Keratinocyte (primary cell): Measurements from ENCODE around the gene ARHGAP15. TPM values are rescaled to one million over a fixed set of nuclear protein-coding genes. Genes with fewer than 3 reads are reported as not detected.

Experiments
- DNase-seq: peaks from one replicate; pipeline ENCODE4 v3.0.0-alpha.2; 2011; ENCODE audit warnings: low read depth, missing footprints, low spot score
- FAIRE-seq: peaks from 2 replicates; lab custom pipeline; 2011; peaks lifted over from hg19 to GRCh38; lab: Jason Lieb, UNC
- H2AFZ ChIP-seq: 2 replicates; pipeline ENCODE4 v1.6.0; 2012; ENCODE audit warnings: low read length, control low read depth, inconsistent platforms; ENCODE audit not compliant: control insufficient read depth
- H3K27ac ChIP-seq: 2 replicates; pipeline ENCODE4 v1.5.1; 2011; ENCODE audit warnings: low read length; ENCODE audit not compliant: control insufficient read depth, insufficient read depth
- H3K27me3 ChIP-seq: 3 replicates; pipeline ENCODE4 v1.6.0; 2011; ENCODE audit warnings: low read length; ENCODE audit not compliant: control insufficient read depth, insufficient read depth; ENCODE audit errors: extremely low read depth
- H3K36me3 ChIP-seq, 2 experiments: 2 replicates in 1 of 2; 3 replicates in 1 of 2; pipeline ENCODE4 v1.5.1; 2011; ENCODE audit warnings: low read length in 2 of 2, mild to moderate bottlenecking in 1 of 2; ENCODE audit not compliant: control insufficient read depth in 2 of 2, insufficient read depth in 2 of 2; ENCODE audit errors: extremely low read depth in 1 of 2
- H3K4me1 ChIP-seq: 3 replicates; pipeline ENCODE4 v1.5.1; 2011; ENCODE audit warnings: low read length; ENCODE audit not compliant: control insufficient read depth, insufficient read depth; ENCODE audit errors: extremely low read depth
- H3K4me2 ChIP-seq: 3 replicates; pipeline ENCODE4 v1.6.0; 2011; ENCODE audit warnings: low read depth, low read length; ENCODE audit not compliant: control insufficient read depth, insufficient read depth; ENCODE audit errors: extremely low read depth
- H3K4me3 ChIP-seq, 3 experiments: fragments of 200-600 bp in 1 of 3; sonication (generic) in 1 of 3; 2 replicates in 2 of 3; 3 replicates in 1 of 3; pipeline ENCODE4 v1.5.1; 2011 to 2016; ENCODE audit warnings: low read length in 3 of 3, mild to moderate bottlenecking in 3 of 3, control low read depth in 2 of 3, inconsistent platforms in 1 of 3, low read depth in 1 of 3, mixed read lengths in 1 of 3, mixed run types in 1 of 3, moderate library complexity in 1 of 3; ENCODE audit not compliant: control insufficient read depth in 2 of 3, insufficient read depth in 2 of 3; ENCODE audit errors: extremely low read depth in 1 of 3
- H3K79me2 ChIP-seq: 2 replicates; pipeline ENCODE4 v1.6.0; 2012; ENCODE audit warnings: low read length; ENCODE audit not compliant: control insufficient read depth, insufficient read depth
- H3K9ac ChIP-seq: 3 replicates; pipeline ENCODE4 v1.6.0; 2011; ENCODE audit warnings: low read length; ENCODE audit not compliant: control insufficient read depth, insufficient read depth; ENCODE audit errors: extremely low read depth
- H3K9me1 ChIP-seq: 3 replicates; pipeline ENCODE4 v1.6.0; 2011; ENCODE audit warnings: low read length; ENCODE audit not compliant: control insufficient read depth, insufficient read depth; ENCODE audit errors: extremely low read depth
- H3K9me3 ChIP-seq: 2 replicates; pipeline ENCODE4 v1.5.1; 2012; ENCODE audit warnings: low read depth, low read length; ENCODE audit not compliant: control insufficient read depth
- H4K20me1 ChIP-seq: 3 replicates; pipeline ENCODE4 v1.6.0; 2011; ENCODE audit warnings: low read length; ENCODE audit not compliant: control insufficient read depth, insufficient read depth; ENCODE audit errors: extremely low read depth
- CTCF ChIP-seq, 3 experiments: IDR thresholded peaks in 1 of 3; conservative IDR thresholded peaks in 1 of 3; optimal IDR thresholded peaks in 1 of 3; 2 replicates in 2 of 3; 3 replicates in 1 of 3; pipeline versions ENCODE3 to v1.5.1; 2011; ENCODE audit warnings: low read length in 3 of 3, mild to moderate bottlenecking in 3 of 3, moderate library complexity in 2 of 3, control low read depth in 1 of 3, inconsistent platforms in 1 of 3; ENCODE audit not compliant: insufficient read depth in 2 of 3; ENCODE audit errors: extremely low read depth in 1 of 3
- EZH2 ChIP-seq: IDR thresholded peaks from one replicate; pipeline ENCODE4 v1.6.1; 2012; ENCODE audit warnings: inconsistent platforms, mild to moderate bottlenecking, low read length, moderate library complexity
- dilution Hi-C: fragments of 300-500 bp; cut with MboI; formaldehyde crosslinking; loops from one replicate; pipeline ENCODE4 v1.7.0; 2020; ENCODE audit warnings: low sequenced_read_pairs; ENCODE audit not compliant: extremely low pct_ligation_motif_present
- polyA plus RNA-seq, 5 experiments: library from polyadenylated mRNA; depleted of rRNA in 3 of 5; stranded (reverse) in 3 of 5; stranded (forward) in 1 of 5; unstranded in 1 of 5; fragments of >200 nt; gene quantifications; 1 replicate in 1 of 5; 2 replicates in 3 of 5; 3 replicates in 1 of 5; pipeline versions ENCODE4 v1.2.1 to v1.2.3, GENCODE V29; 2011 to 2012; ENCODE audit warnings: missing spikeins in 2 of 5, low read depth in 1 of 5, low replicate concordance in 1 of 5

Gene ARHGAP15
- polyA plus RNA-seq, 1 donor (not counting 4 experiments of a cell fraction or from before 2014, with no cell fraction given): not detected

- Histone ChIP-seq H3K4me2 (no peak overlapping the region), H3K4me3 (no peak overlapping the region), H3K9me3 (no peaks in the 10 kb centered on the region), H3K36me3 (no peaks in the 10 kb centered on the region), H3K4me1 (no peaks in the 10 kb centered on the region), H2AFZ (no peak overlapping the region), H3K9me1 (no peaks in the 10 kb centered on the region), H3K9ac (no peak overlapping the region), H4K20me1 (no peaks in the 10 kb centered on the region), H3K27ac (no peak overlapping the region), H3K79me2 (no peaks in the 10 kb centered on the region), H3K27me3 (no peaks in the 10 kb centered on the region)
- DNase-seq: no peak
- dilution Hi-C loops: no loop called here
- FAIRE-seq: no peak
- no peak for TF ChIP-seq EZH2
- TF ChIP-seq CTCF (optimal IDR thresholded peaks at IDR 0.05 in 1 of 3, IDR thresholded peaks at IDR 0.05 in 1 of 3, conservative IDR thresholded peaks at IDR 0.05 in 1 of 3; ENCODE audit: extremely low read depth in 1 of 3, insufficient read depth in 2 of 3, low read length in 3 of 3): no peak
These were observed 494.7 kb downstream of the ARHGAP15 start for GRCh38 chr2:143623909-143624260.

GRCh38 chr2:143629340-143629739 lies 500.1 kb downstream of the ARHGAP15 start:
- Histone ChIP-seq H3K9me1 (no peaks in the 10 kb centered on the region), H3K4me2 (no peak overlapping the region), H3K27ac (no peak overlapping the region), H4K20me1 (no peaks in the 10 kb centered on the region), H2AFZ (no peak overlapping the region), H3K27me3 (no peaks in the 10 kb centered on the region), H3K36me3 (no peaks in the 10 kb centered on the region), H3K4me1 (no peaks in the 10 kb centered on the region), H3K79me2 (no peaks in the 10 kb centered on the region), H3K9me3 (no peaks in the 10 kb centered on the region), H3K9ac (no peak overlapping the region), H3K4me3 (no peak overlapping the region)
- no peak for DNase-seq
- dilution Hi-C loops: no loop called here
- FAIRE-seq: no peak
- TF ChIP-seq EZH2 (no peak), CTCF (optimal IDR thresholded peaks at IDR 0.05 in 1 of 3, IDR thresholded peaks at IDR 0.05 in 1 of 3, conservative IDR thresholded peaks at IDR 0.05 in 1 of 3; ENCODE audit: extremely low read depth in 1 of 3, insufficient read depth in 2 of 3, low read length in 3 of 3) (no peak)
